ENCODE data around the gene TALDO1. TPM values are rescaled to one million over a fixed set of nuclear protein-coding genes. Genes with fewer than 3 reads are reported as not detected.

The TALDO1 gene
- total and polyA plus RNA-seq, 2 donors (not counting 1 experiment from before 2014, with no cell fraction given) = 136 to 150 TPM

DNA sequence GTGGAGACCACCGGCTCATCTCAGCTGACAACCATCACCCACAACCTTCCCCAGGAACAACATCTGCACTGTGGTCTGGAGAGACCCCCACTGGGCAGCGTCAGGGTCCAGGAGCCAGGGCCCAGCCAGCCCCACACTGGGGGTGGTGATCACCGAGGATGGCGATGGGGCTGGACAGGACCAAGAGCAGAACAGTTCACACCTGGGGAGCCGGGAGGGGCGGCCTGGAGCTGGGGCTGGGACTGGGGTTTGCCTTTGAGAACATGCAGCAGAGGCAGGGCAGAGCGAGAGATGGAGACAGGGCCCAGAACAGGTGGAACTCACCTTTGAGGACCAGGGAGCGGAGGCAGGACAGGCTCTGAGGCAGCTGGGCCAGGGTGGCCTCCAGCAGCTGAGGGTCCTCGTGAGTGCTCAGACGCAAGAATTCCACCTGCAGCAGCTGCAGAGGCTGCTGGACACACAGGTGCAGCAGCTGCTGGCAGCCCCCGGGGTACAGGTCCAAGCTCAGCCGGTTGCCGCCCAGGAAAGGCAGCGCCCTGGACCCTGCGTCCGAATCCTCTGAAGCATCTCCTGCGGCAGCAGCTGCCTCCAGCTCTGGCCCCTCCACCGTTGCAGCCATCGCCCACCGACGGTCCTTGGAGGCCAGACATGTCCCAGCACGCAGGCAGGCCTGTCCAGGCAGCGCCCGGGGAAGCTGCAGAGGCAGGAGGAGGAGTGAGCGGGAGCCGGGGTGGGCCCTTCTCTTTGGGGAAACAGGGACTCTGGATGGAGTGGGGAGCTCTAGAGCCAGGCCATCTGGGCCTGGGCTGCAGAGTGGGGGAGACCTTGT lies 56.7 kb downstream of the TALDO1 start:
- peak overlapping the region; percentile 57 for H3K27ac ChIP-seq (ENCODE audit: insufficient read depth, low read length)
- DNase-seq (ENCODE audit: low read depth in 2 of 2) = no peak
- H3K79me2 ChIP-seq (ENCODE audit: control insufficient read depth, insufficient read depth, low read length) = peaks cover 9% of the 10 kb centered on the region
- H3K9me3 ChIP-seq (ENCODE audit: control insufficient read depth, insufficient read depth, low read depth, low read length) = no peaks in the 10 kb centered on the region
- H3K9ac ChIP-seq (ENCODE audit: insufficient read depth, low read length) = peak overlapping the region; percentile 20
- H3K27me3 ChIP-seq (ENCODE audit: control insufficient read depth, insufficient read depth, low read length) = no peaks in the 10 kb centered on the region
- peaks cover 12% of the 10 kb centered on the region for H3K4me1 ChIP-seq (ENCODE audit: control insufficient read depth, extremely low read depth, insufficient read depth, low read length)
- TF ChIP-seq, protein P1, sequence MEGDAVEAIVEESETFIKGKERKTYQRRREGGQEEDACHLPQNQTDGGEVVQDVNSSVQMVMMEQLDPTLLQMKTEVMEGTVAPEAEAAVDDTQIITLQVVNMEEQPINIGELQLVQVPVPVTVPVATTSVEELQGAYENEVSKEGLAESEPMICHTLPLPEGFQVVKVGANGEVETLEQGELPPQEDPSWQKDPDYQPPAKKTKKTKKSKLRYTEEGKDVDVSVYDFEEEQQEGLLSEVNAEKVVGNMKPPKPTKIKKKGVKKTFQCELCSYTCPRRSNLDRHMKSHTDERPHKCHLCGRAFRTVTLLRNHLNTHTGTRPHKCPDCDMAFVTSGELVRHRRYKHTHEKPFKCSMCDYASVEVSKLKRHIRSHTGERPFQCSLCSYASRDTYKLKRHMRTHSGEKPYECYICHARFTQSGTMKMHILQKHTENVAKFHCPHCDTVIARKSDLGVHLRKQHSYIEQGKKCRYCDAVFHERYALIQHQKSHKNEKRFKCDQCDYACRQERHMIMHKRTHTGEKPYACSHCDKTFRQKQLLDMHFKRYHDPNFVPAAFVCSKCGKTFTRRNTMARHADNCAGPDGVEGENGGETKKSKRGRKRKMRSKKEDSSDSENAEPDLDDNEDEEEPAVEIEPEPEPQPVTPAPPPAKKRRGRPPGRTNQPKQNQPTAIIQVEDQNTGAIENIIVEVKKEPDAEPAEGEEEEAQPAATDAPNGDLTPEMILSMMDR (conservative IDR thresholded peaks at IDR 0.05 in 1 of 2, IDR thresholded peaks at IDR 0.05 in 1 of 2; ENCODE audit: low read depth in 1 of 2, low read length in 2 of 2) = no peak
- no peak for TF ChIP-seq EZH2 (IDR thresholded peaks at IDR 0.05; ENCODE audit: low read length, missing control alignments)
- H3K36me3 ChIP-seq (ENCODE audit: control insufficient read depth, insufficient read depth, low read length) = peaks cover 20% of the 10 kb centered on the region
- H3K4me3 ChIP-seq (replicated peaks in 1 of 4; ENCODE audit: control extremely low read depth in 1 of 4, insufficient read depth in 1 of 4, low read depth in 3 of 4, low read length in 4 of 4) = peak overlapping the region; percentile 54 to 73 (median 60)
- no peak overlapping the region for H2AFZ ChIP-seq (ENCODE audit: low read length)
- no peaks in the 10 kb centered on the region for H4K20me1 ChIP-seq (ENCODE audit: control insufficient read depth, extremely low read depth, insufficient read depth, low read length)
- H3K4me2 ChIP-seq (ENCODE audit: extremely low read depth, insufficient read depth, low read length) = peak overlapping the region; percentile 97

DNA sequence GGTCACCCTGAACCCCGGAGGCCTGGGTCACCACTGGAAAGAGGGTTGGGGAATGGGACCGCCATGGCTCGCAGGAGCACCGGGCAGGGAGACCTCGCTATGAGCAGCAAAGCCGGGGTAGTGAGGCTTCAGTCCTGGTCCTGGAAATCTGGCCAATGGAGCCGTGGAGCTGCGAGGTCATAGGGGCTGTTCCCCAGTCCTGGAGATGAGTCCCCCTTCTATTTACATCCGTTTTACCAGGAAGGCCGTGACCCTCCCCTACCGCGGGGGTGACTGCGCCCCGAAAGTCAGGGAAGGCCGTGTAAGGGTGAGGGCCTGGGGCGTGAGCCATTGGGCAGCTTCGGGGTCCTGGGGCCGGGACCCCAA lies 57.3 kb downstream of the TALDO1 start:
- H3K27ac ChIP-seq (ENCODE audit: insufficient read depth, low read length) = peak overlapping the region; percentile 57
- TF ChIP-seq, protein P1 (conservative IDR thresholded peaks at IDR 0.05 in 1 of 2, IDR thresholded peaks at IDR 0.05 in 1 of 2; ENCODE audit: low read depth in 1 of 2, low read length in 2 of 2) = no peak
- no peak for TF ChIP-seq EZH2 (IDR thresholded peaks at IDR 0.05; ENCODE audit: low read length, missing control alignments)
- DNase-seq (ENCODE audit: low read depth in 2 of 2) = no peak
- H3K4me3 ChIP-seq (replicated peaks in 1 of 4; ENCODE audit: control extremely low read depth in 1 of 4, insufficient read depth in 1 of 4, low read depth in 3 of 4, low read length in 4 of 4) = peak overlapping the region; percentile 54 to 73 (median 60)
- peaks cover 10% of the 10 kb centered on the region for H3K79me2 ChIP-seq (ENCODE audit: control insufficient read depth, insufficient read depth, low read length)
- H3K4me2 ChIP-seq (ENCODE audit: extremely low read depth, insufficient read depth, low read length) = peak overlapping the region; percentile 97
- no peaks in the 10 kb centered on the region for H3K9me3 ChIP-seq (ENCODE audit: control insufficient read depth, insufficient read depth, low read depth, low read length)
- peaks cover 12% of the 10 kb centered on the region for H3K4me1 ChIP-seq (ENCODE audit: control insufficient read depth, extremely low read depth, insufficient read depth, low read length)
- H3K9ac ChIP-seq (ENCODE audit: insufficient read depth, low read length) = no peak overlapping the region
- no peaks in the 10 kb centered on the region for H4K20me1 ChIP-seq (ENCODE audit: control insufficient read depth, extremely low read depth, insufficient read depth, low read length)
- H2AFZ ChIP-seq (ENCODE audit: low read length) = no peak overlapping the region
- peaks cover 20% of the 10 kb centered on the region for H3K36me3 ChIP-seq (ENCODE audit: control insufficient read depth, insufficient read depth, low read length)
- no peaks in the 10 kb centered on the region for H3K27me3 ChIP-seq (ENCODE audit: control insufficient read depth, insufficient read depth, low read length)

DNA sequence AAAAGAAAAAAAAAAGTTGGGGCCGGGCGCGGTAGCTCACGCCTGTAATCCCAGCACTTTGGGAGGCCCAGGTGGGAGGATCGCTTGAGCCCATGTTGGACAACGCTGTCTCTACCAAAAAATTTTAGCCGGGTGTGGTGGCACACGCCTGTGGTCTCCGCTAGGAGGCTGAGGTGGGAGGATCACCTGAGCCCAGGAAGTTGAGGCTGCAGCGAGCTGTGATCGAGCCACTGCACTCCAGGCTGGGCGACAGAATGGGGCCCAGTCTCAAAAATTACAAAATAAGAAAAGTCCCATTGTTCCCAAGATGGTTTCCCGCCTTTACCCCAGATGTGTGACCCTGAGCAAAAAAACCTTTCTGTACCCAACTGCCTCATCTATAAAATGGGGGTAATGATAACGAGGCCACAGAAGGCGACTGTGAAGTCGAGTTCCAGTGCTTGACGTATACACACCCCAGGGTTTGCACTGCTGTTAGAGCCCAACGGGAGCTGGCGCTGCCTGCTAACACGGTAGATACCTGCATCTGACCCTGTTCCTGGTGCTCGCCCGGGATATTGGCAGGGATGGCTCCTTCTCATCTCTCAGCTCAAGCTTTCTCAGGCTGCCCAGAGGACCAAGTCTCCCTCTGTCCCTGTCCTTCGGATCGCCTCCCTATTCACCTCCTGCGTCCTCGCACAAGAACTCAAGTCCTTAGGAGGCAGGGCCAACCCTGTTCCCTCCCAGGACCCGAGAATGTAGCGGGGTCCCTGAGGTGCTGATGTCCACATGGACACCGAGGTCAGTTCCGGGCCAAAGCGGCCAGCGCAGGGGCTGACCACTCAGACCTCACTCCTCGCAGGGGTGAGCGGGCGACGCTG lies 61.4 kb downstream of the TALDO1 start:
- H3K79me2 ChIP-seq (ENCODE audit: control insufficient read depth, insufficient read depth, low read length) = peaks cover 38% of the 10 kb centered on the region

More for the DNA sequence above, 61.4 kb downstream of the TALDO1 start:
- peak overlapping the region; percentile 31 for H2AFZ ChIP-seq (ENCODE audit: low read length)
- peaks cover 21% of the 10 kb centered on the region for H3K36me3 ChIP-seq (ENCODE audit: control insufficient read depth, insufficient read depth, low read length)
- DNase-seq (ENCODE audit: low read depth in 2 of 2) = no peak
- no peaks in the 10 kb centered on the region for H3K9me3 ChIP-seq (ENCODE audit: control insufficient read depth, insufficient read depth, low read depth, low read length)
- H3K27me3 ChIP-seq (ENCODE audit: control insufficient read depth, insufficient read depth, low read length) = no peaks in the 10 kb centered on the region
- H3K27ac ChIP-seq (ENCODE audit: insufficient read depth, low read length) = peak overlapping the region; percentile 96
- peak overlapping the region; percentile 99 for H3K9ac ChIP-seq (ENCODE audit: insufficient read depth, low read length)
- TF ChIP-seq EZH2 (IDR thresholded peaks at IDR 0.05; ENCODE audit: low read length, missing control alignments) = no peak
- TF ChIP-seq, protein P1 (conservative IDR thresholded peaks at IDR 0.05 in 1 of 2, IDR thresholded peaks at IDR 0.05 in 1 of 2; ENCODE audit: low read depth in 1 of 2, low read length in 2 of 2) = no peak
- peak overlapping the region; percentile 78 to 98 (median 94) for H3K4me3 ChIP-seq (replicated peaks in 1 of 4; ENCODE audit: control extremely low read depth in 1 of 4, insufficient read depth in 1 of 4, low read depth in 3 of 4, low read length in 4 of 4)
- H3K4me1 ChIP-seq (ENCODE audit: control insufficient read depth, extremely low read depth, insufficient read depth, low read length) = peaks cover 19% of the 10 kb centered on the region
- H4K20me1 ChIP-seq (ENCODE audit: control insufficient read depth, extremely low read depth, insufficient read depth, low read length) = no peaks in the 10 kb centered on the region
- peak overlapping the region; percentile 98 for H3K4me2 ChIP-seq (ENCODE audit: extremely low read depth, insufficient read depth, low read length)
